Heart right ventricle (tissue), 16 donors: Measurements from ENCODE around the gene COL23A1. TPM values are rescaled to one million over a fixed set of nuclear protein-coding genes. Genes with fewer than 3 reads are reported as not detected.
A peak's percentile ranks its signal among the peaks of the same experiment; 100 is the strongest.

ENCODE experiments used
- ATAC-seq, 8 donors: fragments of 200-7000 bp; cut with Tn5 transposase; one replicate each; pipeline ENCODE4 v1.9.1; 2020; ENCODE audit warnings: mild to moderate bottlenecking in 8 of 8, moderate library complexity in 8 of 8, moderate number of reproducible peaks in 1 of 8
- DNase-seq, 2 donors: peaks; one replicate each; pipeline ENCODE4 v3.0.0-alpha.2; 2020
- H3K27ac ChIP-seq, 10 donors: fragments of 200-600 bp; sonication (generic) in 2 of 10; one replicate each; pipeline versions ENCODE4 v1.5.0 to v1.8.0; 2020 to 2022; ENCODE audit warnings: mild to moderate bottlenecking in 3 of 10
- H3K27me3 ChIP-seq, 7 donors: fragments of 200-600 bp; one replicate each; pipeline ENCODE4 v1.8.0; 2021 to 2022; ENCODE audit warnings: mild to moderate bottlenecking in 2 of 7
- H3K36me3 ChIP-seq, 9 donors: fragments of 200-600 bp; sonication (generic) in 1 of 9; one replicate each; pipeline versions ENCODE4 v1.5.0 to v1.8.0; 2020 to 2022; ENCODE audit warnings: mild to moderate bottlenecking in 2 of 9
- H3K4me1 ChIP-seq, 9 donors: fragments of 200-600 bp; sonication (generic) in 1 of 9; one replicate each; pipeline versions ENCODE4 v1.5.0 to v1.8.0; 2020 to 2022; ENCODE audit warnings: mild to moderate bottlenecking in 4 of 9
- H3K4me3 ChIP-seq, 10 donors: fragments of 200-600 bp; sonication (generic) in 2 of 10; one replicate each; pipeline versions ENCODE4 v1.5.0 to v1.8.0; 2020 to 2022; ENCODE audit warnings: mild to moderate bottlenecking in 7 of 10, moderate library complexity in 2 of 10
- H3K9me3 ChIP-seq, 11 donors: fragments of 200-600 bp in 10 of 11; sonication (generic) in 2 of 11; one replicate each; pipeline versions ENCODE4 v1.5.0 to v1.8.0; 2013 to 2022; ENCODE audit warnings: mild to moderate bottlenecking in 2 of 11, control low read depth in 1 of 11, moderate library complexity in 1 of 11
- WGBS, 2 donors: extraction: QIAGEN DNeasy Blood & Tissue Kit; methylation state at CpG; one replicate each; pipeline ENCODE4 v1.1.7; 2013; ENCODE audit warnings: inconsistent platforms in 1 of 2; 5-methylcytosine and 5-hydroxymethylcytosine counted together
- intact Hi-C, 10 donors: fragments of 100-400 bp; cut with DNase I; formaldehyde crosslinking; loops; one replicate each; pipeline versions ENCODE4 v1.11.1 to v1.14.2; 2022
- polyA plus RNA-seq, 2 donors: library from polyadenylated mRNA; stranded (reverse); fragments of 200-250 nt; gene quantifications; one replicate each; pipeline ENCODE4 v1.2.3, GENCODE V29; 2013
- total RNA-seq, 10 donors: library from RNA; stranded (reverse); fragmentation: NEBNext Ultra II Directional in 3 of 10; extraction: Animal tissue kit (Norgen Biotek cat#: 25700) in 3 of 10; gene quantifications; one replicate each; pipeline versions ENCODE4 v1.2.1 to v1.2.4, GENCODE V29; 2021 to 2023
- TF ChIP-seq, protein P1 (sequence below), 9 donors: fragments of 200-600 bp; sonication (generic) in 2 of 9; IDR thresholded peaks; one replicate each; pipeline versions ENCODE4 v1.5.0 to v1.8.0; 2021 to 2022; ENCODE audit warnings: antibody characterized with exemption in 9 of 9, mild to moderate bottlenecking in 5 of 9, moderate library complexity in 1 of 9
- donor health status: Arrhythmogenic right ventricular cardiomyopathy.
- donor health status: ischemic (EF 13 %, LVEDD 7.1; RV severe dilation, severe dysfunction).
- donor health status: healthy with polysubstance abuse.
- donor health status: DM: no; HTN: yes; CAD: no.
- donor health status: DM: no; HTN: no; CAD: no.
- donor health status: ischemic (EF 25% LVEDD 6.9; RV normal size, moderate dysfunction).
- donor health status: ischemic (EF 25% LVEDD 5.7; RV mildly dilated, moderate dysfunction).
- donor health status: healthy.
- donor health status: DM: yes; HTN: yes; CAD: no.
- donor health status: Ischemic cardiomyopathy.
- donor health status: ischemic (EF 35%, LVEDD 5.7; RV mildly dilated, moderate dysfunction).
- donor health status: nonischemic (EF 11% LVEDD 7.7; RV severe dilation, severe dysfunction).
- donor health status: DM: yes; HTN: yes; CAD: no.
- donor health status: PGD.
- donor health status: ischemic (EF 29% LVEDD 5.4; RV normal size, mild dysfunction).
- donor health status: nonischemic (EF 23%, LVEDD 6.1; RV moderate dilation, normal function).

Gene COL23A1
- total and polyA plus RNA-seq, 12 donors, result 8.9 to 29.0 (median 16.2) TPM

DNA sequence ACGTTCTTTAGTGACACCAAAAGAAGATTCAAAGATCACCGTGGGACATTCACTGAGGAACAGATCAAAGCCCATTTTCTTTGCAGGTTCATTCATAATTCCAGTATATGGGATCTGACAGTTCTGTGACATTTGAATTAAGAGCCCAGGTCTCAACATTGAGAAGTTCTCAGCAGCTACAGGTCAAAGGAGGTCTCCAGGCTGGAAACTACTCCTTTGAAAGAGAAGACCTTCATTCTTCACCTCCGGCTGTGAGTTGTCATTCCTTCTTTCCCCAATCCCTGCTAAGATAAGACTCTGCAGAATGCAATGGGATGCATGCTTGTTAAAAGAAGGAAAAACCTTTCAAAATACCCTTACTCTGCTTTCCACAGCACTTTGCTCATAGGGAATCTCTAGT is 79.0 kb downstream of the COL23A1 start:
- Histone ChIP-seq H3K9me3 (peaks cover 0 to 26% (median 6%) of the 10 kb centered on the region in 11 donors), H3K4me3 (no peak overlapping the region), H3K27ac (no peak overlapping the region), H3K4me1 (peaks cover 0 to 5% (median 0%) of the 10 kb centered on the region in 9 donors), H3K36me3 (no peaks in the 10 kb centered on the region), H3K27me3 (no peaks in the 10 kb centered on the region)
- ATAC-seq (no peak), DNase-seq (no peak)
- whole genome bisulfite sequencing, 2 donors, result 62 to 75% methylated on average over 3 of the region's 3 CpGs
- TF ChIP-seq, protein P1, sequence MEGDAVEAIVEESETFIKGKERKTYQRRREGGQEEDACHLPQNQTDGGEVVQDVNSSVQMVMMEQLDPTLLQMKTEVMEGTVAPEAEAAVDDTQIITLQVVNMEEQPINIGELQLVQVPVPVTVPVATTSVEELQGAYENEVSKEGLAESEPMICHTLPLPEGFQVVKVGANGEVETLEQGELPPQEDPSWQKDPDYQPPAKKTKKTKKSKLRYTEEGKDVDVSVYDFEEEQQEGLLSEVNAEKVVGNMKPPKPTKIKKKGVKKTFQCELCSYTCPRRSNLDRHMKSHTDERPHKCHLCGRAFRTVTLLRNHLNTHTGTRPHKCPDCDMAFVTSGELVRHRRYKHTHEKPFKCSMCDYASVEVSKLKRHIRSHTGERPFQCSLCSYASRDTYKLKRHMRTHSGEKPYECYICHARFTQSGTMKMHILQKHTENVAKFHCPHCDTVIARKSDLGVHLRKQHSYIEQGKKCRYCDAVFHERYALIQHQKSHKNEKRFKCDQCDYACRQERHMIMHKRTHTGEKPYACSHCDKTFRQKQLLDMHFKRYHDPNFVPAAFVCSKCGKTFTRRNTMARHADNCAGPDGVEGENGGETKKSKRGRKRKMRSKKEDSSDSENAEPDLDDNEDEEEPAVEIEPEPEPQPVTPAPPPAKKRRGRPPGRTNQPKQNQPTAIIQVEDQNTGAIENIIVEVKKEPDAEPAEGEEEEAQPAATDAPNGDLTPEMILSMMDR (IDR thresholded peaks at IDR 0.05), result no peak
- intact Hi-C loops, result no loop called here

DNA sequence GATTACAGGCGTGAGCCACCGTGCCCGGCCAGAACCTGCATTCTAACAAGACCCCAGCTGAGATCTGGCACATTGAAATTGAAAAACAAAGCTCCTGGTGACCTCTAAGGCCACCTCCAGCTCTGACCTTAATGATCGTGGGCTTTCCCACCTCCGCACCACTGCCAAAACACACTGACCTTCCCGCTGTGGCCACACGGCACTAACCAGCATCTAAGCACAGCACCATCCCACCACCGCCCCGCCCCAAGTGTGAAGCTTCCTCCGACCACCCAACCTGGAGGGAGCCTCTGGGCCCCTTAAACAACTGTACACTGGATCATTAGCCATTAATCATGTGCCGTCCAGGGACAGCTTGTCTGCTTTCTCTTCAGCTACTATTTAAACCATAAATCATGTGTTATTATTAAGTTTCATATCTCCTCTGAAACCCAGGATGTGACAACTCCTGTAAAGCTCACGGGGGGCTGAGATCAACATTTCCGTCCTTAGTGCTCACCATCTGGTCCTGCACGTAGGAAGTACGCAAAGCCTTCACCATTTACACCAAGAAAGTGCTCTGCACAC is 80.6 kb downstream of the COL23A1 start:
- DNase-seq (no peak), ATAC-seq (no peak)
- H3K9me3 ChIP-seq, result peaks cover 0 to 26% (median 6%) of the 10 kb centered on the region in 11 donors
- H3K4me1 ChIP-seq, result peaks cover 0 to 5% (median 0%) of the 10 kb centered on the region in 9 donors
- H3K4me3 ChIP-seq, result no peak overlapping the region
- 88% methylated on average over 15 of the region's 15 CpGs for WGBS, 2 donors
- TF ChIP-seq, protein P1 (IDR thresholded peaks at IDR 0.05), result no peak
- H3K27me3 ChIP-seq, result no peaks in the 10 kb centered on the region
- intact Hi-C loops, result no loop called here
- no peak overlapping the region for H3K27ac ChIP-seq
- H3K36me3 ChIP-seq, result no peaks in the 10 kb centered on the region

DNA sequence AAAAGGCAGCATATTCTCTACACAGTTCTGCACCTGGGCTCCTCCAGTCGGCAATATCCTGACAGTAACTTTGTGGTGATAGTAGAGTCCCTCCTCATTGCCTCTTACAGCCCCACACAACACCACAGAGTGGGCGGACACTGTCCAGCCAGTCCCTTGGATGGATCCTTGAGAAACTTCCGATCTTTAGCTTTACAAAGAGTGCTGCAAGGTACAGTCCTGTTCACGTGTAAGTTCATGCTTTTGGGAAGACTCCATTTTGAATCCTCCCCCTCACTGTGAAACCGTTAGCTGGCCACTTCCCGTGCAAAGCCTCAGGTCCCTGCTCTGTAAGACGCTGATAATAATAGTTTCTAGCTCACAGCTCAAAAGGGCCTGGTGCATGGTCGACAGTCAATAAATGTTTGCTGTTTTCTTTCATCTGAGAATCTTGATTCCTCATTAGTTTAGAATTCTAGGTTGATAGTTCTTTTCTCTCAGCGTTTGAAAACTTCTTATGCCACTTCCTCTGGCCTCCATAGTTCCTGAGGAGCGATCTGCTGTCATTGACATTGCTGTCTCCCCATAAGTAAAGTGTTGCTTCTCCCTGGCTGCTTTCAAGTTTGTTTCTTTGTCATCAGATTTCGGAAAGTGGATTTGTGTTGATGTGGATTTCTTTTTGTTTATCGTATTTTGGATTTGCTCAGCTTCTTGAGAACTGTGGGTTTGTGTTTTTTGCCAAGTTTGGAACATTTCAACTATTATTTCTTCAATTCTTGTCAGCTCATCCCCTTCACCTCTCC is 82.9 kb downstream of the COL23A1 start:
- intact Hi-C loops, result no loop called here
- 89 to 95% methylated on average over 12 of the region's 12 CpGs for WGBS, 2 donors
- Histone ChIP-seq H3K4me3 (no peak overlapping the region), H3K4me1 (peaks cover 0 to 5% (median 0%) of the 10 kb centered on the region in 9 donors), H3K27ac (no peak overlapping the region), H3K9me3 (peaks cover 0 to 11% (median 0%) of the 10 kb centered on the region in 11 donors), H3K36me3 (no peaks in the 10 kb centered on the region), H3K27me3 (no peaks in the 10 kb centered on the region)
- DNase-seq (no peak), ATAC-seq (no peak)
- TF ChIP-seq, protein P1 (IDR thresholded peaks at IDR 0.05), result no peak

DNA sequence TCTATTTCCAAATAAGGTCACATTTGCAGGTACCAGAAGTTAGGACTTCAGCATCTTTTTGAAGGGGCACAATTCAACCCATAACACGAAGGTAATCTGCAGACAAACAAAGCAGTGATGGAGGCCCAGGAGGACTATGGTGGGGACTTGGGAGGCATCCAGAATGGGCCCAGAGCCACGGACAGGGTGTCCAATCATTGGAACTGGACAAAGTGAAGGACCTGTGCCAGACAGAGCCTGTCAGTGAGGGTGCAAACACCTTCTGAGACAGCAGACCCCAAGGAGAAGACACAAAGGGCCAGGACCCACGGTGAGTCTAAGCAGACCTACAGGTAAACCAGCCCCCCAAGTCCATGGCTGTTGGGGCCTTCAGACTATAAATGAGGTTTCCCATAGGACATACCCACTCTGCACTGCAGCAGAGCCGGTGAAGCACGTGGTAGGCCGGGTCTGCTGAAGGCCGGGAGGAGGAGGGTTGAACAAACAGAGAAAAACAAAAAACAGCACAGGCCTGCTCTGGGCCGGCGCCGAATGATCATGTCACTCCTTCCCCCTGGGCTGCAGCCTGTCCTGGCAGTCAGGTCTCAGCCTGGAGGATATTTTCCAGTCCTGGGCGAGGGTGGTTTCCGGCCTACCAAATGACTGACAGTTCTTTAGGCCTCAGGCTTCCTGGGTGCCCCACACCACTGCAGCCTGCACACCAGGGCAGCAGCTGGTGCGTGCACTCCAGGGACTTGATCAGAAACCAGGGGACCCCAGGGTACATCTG is 84.4 kb downstream of the COL23A1 start:
- Histone ChIP-seq H3K4me1 (peaks cover 0 to 5% (median 0%) of the 10 kb centered on the region in 9 donors), H3K36me3 (no peaks in the 10 kb centered on the region), H3K4me3 (no peak overlapping the region), H3K9me3 (peaks cover 0 to 18% (median 0%) of the 10 kb centered on the region in 11 donors), H3K27me3 (no peaks in the 10 kb centered on the region), H3K27ac (no peak overlapping the region)
- intact Hi-C loops, result no loop called here
- ATAC-seq (peak in 3 of 8 donors; percentile 39 to 73 (median 48)), DNase-seq (no peak)
- TF ChIP-seq, protein P1 (IDR thresholded peaks at IDR 0.05), result no peak
- 80 to 81% methylated on average over 13 of the region's 13 CpGs for WGBS, 2 donors
